HuH-7.5 (cell line): ENCODE measurements around the gene TRIM9.

ENCODE experiments used
- DNase-seq: peaks from one replicate; pipeline ENCODE4 v3.0.0; 2011; ENCODE audit warnings: low spot score

The TRIM9 gene

GRCh38 chr14:51093371-51094281, 1.3 kb downstream of the TRIM9 start:
- DNase-seq, result peak; percentile 32

GRCh38 chr14:51092965-51093364, 1.9 kb downstream of the TRIM9 start:
- DNase-seq, result no peak

- DNase-seq, result no peak
Observed at GRCh38 chr14:51089278-51089677, 5.6 kb downstream of the TRIM9 start.

GRCh38 chr14:51087031-51087441, 7.9 kb downstream of the TRIM9 start:
- peak; percentile 9 for DNase-seq

- no peak for DNase-seq
Observed at GRCh38 chr14:51086044-51086443, 8.9 kb downstream of the TRIM9 start.

- no peak for DNase-seq
Observed at GRCh38 chr14:51084962-51085361, 9.9 kb downstream of the TRIM9 start.

GRCh38 chr14:51084507-51084906, 10.4 kb downstream of the TRIM9 start:
- DNase-seq, result no peak

GRCh38 chr14:51082349-51082748, 12.6 kb downstream of the TRIM9 start:
- no peak for DNase-seq

- no peak for DNase-seq
Observed at GRCh38 chr14:51081712-51082111, 13.2 kb downstream of the TRIM9 start.

- no peak for DNase-seq
Observed at GRCh38 chr14:51081209-51081608, 13.7 kb downstream of the TRIM9 start.

- DNase-seq, result no peak
Observed at GRCh38 chr14:51080645-51081044, 14.3 kb downstream of the TRIM9 start.

GRCh38 chr14:51079489-51079888, 15.4 kb downstream of the TRIM9 start:
- no peak for DNase-seq

GRCh38 chr14:51079085-51079484, 15.8 kb downstream of the TRIM9 start:
- no peak for DNase-seq

- no peak for DNase-seq
Observed at GRCh38 chr14:51074701-51075385, 20.1 kb downstream of the TRIM9 start.

- no peak for DNase-seq
Observed at GRCh38 chr14:51073731-51074130, 21.2 kb downstream of the TRIM9 start.

- no peak for DNase-seq
Observed at GRCh38 chr14:51072976-51073375, 21.9 kb downstream of the TRIM9 start.

GRCh38 chr14:51071857-51072256, 23.0 kb downstream of the TRIM9 start:
- no peak for DNase-seq

GRCh38 chr14:51070726-51071125, 24.2 kb downstream of the TRIM9 start:
- DNase-seq, result no peak

GRCh38 chr14:51069055-51069454, 25.9 kb downstream of the TRIM9 start:
- DNase-seq, result no peak

GRCh38 chr14:51068268-51068667, 26.6 kb downstream of the TRIM9 start:
- DNase-seq, result no peak

- no peak for DNase-seq
Observed at GRCh38 chr14:51067295-51067694, 27.6 kb downstream of the TRIM9 start.

- DNase-seq, result no peak
Observed at GRCh38 chr14:51066576-51066975, 28.3 kb downstream of the TRIM9 start.

- no peak for DNase-seq
Observed at GRCh38 chr14:51059032-51059431, 35.9 kb downstream of the TRIM9 start.
